ENCODE data around the gene R3HCC1L.

The R3HCC1L gene

DNA sequence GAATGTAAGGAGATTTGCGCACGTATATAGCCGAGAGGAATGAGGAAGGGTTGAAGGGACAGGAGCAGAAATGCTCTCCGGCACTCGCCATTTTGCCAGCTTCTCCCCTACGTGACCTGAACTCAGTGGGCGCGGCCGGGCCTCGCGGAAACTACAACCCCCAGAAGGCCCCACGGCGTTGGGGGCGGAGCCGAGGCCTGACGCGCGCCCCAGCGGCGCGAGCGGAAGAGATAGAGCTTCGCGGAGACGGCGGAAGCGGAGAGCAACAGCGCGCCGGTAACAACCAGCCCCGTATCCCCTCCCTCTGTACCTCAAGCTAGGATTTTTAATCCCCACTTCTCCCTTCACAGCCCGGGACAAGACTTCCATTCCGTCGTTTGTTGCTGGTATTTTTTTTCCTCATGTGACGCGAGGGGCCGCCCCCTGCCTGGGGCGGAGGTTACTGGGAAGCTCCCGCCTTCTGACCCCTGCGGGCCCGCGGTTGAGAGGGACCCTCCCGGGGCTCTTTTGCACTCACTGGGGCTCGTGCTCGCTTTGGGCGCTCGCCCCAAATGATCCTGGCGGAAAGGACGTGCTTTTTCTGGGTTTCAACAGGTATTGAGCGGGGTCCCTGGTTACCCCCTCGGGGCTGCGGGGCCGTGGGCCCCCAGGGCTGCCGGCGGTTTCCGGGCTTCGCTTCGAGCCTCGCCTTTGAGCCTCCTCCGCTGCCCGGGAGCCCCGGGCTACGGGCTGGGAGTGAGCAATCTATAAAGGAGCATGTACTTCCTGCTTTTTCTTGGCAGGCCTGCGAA lies at the start of gene R3HCC1L:
TSS of gene R3HCC1L (plus strand) at position 227 of the 791 bp plus-strand sequence. CDS start 73,458 bp downstream, outside the sequence.
- no peak for FAIRE-seq

DNA sequence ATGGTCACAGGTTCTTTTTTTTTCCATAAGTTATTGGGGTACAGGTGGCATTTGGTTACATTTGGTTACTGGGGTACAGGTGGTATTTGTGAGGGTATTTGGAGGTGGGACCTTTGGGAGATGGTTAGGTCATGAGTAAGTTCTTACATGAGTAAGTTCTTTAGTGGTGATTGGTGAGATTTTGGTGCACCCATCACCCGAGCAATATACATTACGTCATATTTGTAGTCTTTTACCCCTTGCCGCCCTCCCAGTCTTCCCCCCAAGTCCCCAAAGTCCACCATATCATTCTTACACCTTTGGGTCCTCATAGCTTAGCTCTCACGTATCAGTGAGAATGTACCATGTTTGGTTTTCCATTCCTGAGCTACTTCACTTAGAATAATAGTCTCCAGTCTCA lies 49.2 kb upstream of the R3HCC1L start:
- FAIRE-seq, result no peak

DNA sequence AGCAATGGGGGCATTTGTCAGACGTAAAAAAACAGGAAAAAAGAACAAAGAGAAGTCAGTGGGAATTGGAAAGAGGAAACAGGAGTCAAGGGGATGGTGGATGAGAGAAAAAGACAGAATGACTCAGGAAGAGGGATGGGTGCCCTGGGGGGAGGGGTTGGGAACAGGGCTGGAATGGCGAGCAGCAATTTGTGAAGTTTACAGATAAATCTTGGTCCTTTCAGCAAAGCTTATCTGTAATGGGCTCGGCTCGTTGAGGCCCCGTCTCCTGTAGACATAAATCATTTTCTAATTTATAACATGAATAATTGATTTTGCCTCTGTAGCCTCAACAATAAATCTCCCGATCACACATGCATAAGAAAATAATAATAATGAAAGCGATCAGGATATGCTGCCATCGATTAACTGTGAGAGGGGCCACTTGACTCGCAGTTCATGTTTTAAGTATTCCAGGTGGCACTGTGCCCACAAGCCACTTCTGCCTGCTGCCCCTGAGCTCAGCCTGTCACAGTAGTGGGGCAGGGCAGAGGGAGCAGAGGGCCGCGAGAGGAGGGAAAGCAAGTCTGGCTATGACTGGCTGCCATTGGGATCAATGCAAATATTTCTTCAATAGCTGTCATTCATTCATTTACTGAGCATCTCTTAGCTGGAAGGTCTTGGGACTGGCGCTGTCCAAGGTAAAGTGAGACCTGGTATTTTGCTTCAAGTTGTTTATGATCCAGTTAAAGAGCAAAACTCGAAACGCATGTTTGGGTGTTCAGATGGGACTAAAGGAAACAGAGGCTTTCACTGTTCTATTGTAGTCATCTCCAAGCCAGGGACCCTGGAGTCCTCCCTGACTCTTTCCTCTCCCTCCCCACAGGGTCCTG lies 47.4 kb upstream of the R3HCC1L start:
- no peak for FAIRE-seq

DNA sequence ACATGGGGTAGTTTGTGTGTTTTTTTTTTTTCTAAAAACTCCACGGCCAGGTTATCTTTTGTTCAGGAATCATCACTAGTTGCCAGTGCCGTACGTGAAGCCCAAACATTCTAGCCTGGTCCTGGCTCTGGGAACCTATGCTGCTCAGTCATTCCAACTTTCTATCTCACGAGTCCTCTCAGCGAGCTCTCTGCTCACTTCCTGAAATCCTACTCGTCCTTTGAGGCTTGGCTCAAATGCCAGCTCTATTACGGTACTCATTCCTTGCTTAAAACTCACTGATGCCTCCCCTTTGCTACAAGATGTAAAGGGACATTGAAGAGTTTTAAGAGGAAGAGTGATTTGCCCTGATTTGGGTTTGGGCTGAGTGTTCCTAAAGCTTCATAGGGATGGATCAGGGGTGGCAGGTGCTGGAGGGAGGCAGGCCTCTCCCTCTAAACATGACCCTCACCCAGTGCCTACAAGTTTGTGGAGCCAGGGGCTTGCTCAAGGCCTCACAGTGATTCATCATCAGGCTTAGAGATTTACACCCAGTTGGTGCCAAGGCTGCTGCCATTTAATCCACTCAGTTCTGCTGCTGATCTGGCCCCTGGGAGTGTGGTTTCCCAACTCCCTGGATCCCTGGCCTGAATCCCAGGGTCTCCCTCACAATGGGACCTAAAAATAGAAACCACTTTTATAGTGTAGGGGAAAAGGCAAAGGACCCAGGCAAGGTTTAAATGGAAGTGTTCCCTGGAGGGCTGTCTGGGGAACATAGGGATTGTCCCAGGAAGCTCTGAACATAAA lies 46.1 kb upstream of the R3HCC1L start:
- FAIRE-seq, result no peak

DNA sequence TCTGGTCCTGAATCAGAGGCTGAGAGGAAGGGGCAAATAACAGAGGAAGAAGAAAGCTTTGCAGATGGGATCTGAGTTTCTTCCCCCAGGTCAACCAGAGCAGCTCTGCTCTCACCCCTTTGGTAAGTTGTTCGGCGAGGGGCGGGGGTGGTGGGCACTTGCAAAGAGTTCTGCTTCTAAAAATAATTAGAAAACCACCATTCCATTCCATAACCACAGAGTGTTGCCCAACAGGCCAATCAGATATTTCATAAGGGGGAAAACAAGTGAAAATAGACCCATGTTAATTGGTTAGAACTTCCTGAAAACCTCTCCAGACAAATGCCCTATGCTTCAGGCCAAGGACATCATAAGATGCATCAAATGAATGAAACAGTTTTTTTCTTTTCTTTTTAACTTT lies 43.6 kb upstream of the R3HCC1L start:
- FAIRE-seq, result no peak

DNA sequence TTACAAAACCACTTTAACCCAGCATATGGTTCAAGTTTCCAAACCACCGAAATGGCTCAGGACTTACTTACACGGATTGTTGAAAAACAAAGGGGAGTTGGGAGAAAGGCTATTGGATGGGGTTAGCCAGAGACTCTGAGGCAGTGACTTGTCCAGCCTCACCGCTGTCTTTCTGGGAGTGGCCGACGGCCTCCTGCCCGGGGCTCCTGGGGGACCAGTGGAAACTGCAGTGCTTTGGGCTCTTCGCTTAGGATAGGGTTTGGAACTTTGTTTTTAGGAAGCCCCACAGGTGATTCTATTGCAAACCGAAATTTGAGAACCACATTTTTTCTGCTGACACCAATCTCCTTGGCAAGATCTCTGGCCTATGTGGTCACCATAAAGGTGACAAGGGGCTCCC lies 38.1 kb upstream of the R3HCC1L start:
- no peak for FAIRE-seq

DNA sequence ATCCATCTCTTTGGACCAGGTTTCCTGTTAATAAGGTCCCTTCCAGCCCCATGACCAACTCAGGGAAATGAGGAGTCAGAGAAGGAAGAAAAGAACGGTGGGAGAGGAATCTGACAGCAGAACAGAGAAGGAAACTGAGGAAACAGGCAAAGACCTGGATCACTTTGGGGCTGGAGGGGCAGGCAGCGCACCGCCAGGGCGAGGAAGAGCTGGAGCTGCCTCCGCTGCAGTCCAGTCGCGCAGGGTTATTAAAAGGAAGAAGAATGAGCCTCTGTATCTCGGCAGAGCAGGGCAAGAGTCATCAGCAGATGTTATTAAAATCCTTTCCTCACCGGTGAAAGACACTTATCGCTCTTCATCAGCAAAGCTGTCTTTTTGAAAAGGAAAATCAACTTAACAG lies 37.7 kb upstream of the R3HCC1L start:
- FAIRE-seq, result no peak

DNA sequence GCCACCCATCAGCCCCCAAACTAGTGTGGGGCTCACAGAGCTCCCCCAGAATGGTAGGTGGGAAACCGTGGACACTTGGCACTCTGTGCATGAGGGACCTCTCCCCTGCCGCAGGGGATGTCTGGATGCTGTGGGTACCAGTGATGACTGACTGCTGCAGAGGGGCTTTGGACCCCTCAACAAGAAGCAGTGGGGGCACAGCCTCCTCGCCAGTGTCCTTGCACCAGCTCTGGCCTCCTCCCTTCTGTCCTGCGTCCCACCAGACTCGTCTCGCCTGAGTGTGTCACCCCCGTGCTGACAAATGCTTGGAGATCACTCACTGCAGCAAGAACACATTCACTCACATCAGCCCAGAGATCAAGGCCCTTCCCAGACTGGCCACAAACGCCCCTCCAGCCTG lies 37.3 kb upstream of the R3HCC1L start:
- FAIRE-seq, result no peak

DNA sequence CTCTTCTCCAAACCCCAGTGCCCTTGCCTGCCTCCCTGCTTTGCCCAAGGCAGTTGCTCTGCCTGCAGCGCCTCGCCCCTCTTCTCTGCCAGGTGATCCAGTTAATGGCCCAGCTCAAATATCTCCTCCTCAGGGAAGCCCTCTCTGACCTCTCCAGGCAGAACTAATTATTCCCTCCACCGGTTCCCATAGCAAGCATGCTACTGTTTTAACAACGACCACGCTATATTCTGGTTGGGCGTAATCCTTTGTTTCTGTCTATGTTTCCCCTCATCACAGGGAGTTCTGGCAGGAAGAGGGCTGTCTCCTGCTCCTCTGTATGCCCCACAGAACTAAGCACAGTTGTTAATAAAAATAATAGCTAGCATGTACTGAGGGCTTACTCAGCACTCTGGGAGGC lies 36.8 kb upstream of the R3HCC1L start:
- FAIRE-seq, result no peak

DNA sequence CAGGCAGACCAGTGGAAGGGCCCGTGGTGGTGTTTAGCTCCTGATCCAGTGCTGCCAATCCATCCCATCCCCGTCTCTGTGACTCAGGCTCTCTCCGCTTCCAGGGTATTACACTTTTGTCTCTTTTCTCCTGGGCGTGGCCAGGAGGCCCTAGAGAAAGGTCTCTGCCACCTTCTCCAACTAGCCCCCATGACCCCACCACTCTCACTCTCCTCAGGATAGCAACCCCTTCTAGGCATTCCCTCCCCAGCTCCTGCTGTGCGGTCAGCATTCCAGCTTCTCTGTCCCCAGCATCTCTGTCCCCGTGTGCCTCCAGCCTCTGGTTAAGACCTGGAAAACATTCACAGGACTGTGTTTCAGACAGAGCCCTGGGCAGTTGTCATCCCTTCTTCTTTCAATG lies 36.2 kb upstream of the R3HCC1L start:
- no peak for FAIRE-seq

DNA sequence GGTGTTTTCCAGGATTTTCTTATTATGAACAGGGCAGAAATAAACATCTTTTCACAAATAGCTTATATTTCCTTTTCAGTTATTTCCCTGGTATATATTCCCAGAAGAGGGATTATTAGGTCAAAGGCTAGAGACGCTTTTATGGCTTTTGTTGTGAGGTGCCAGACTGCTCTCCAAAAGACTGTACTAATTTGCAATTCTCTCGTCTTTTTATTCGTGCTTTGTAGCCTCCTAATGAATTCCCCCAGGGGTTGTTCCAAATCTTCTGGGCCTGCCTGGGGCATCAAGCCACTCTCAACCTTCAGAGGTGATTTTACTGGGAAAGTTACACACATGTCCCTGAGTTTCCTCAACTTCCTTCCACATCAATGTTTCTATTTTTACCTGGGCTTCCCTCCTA lies 34.0 kb upstream of the R3HCC1L start:
- FAIRE-seq, result no peak

DNA sequence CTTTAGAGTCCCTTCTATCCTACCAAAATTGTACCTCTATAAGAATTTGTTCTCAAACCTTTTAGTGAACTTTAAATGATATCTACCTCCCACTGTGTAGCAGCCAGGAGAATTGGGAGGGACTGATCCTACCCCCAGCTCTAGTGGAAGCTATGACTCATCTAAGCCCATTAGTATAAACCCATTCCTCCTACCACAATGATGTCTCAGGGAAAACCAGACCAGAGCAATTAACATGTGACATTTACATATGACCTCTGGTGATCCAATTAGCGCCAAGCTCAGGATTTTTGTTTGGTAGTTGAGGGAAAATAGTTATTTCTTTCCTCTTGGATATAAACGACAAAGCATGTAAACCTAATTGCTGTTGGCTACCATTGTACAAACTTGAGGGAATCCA lies 33.1 kb upstream of the R3HCC1L start:
- no peak for FAIRE-seq

DNA sequence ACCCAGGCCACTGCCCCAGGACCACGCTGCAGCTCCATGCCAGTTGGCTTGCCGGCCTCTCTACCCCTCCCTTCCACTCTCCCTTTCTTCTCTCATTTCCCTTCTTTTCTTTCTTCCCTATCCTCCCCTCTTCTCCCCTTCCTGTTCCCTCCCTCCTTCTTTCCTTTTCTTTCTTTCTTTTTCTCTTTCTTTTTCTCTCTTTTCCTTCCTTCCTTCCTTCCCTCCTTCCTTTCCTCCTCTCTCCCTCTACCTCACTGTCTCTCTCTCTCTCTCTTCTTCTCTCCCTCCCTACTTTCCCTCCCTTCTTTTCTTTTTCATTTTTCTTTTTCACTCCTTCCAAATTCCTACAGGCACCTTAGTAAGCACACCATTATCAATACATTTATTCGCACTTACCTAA lies 30.3 kb upstream of the R3HCC1L start:
- no peak for FAIRE-seq

DNA sequence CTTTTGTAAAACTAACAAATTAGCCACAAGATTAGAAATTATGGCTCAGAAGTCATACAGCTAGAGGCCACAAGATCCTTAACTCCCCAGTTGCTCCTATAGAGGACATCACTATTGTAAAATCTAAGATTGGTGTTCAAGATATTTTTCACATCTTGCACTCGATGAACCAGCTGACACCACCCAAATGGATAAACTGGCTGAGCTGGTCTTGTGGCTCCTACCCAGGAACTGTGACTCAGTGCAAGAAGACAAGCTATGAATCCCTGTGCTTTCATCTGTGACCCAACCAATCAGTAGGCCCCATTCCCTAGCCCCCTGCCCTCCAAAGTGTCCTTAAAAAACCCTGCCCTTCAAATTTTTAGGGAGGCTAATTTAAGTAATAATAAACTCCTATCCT lies 27.9 kb upstream of the R3HCC1L start:
- no peak for FAIRE-seq

DNA sequence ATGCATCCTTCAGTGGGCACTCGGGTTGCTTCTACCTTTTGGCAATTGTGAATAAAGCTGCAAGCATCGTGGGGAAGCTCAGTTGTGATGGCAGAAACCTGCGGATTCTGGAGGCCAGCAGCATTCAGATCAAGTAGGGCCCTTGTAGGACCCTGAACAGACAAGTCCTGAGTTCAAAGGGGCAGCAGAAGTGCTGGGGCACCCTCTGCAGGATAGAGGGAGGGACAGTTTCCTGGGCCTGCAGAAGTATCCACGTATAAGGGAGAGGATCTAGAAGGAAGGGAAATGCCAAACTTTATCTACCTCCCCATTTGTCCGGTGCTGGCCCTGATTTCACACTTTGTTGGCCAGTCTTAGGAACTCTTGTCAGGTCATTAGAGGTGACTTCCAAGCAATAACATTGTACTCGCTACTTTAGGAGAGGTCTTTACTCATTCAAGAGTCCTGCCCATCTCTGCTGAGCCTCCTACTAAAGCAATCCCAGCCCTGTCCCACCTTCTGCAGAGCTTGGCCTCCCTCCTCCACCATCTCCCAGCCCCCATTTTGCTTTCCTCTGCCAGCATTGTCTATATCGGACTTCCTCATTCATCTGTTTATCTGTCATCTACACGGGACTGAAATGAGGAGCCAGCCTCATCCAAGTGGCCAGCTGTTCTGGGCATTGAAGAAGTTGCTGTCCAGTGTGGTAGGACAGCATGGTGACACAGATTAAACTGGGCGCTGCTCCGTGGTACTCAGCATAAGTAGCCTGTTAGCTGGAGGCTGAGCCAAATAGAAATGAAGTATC lies 26.6 kb upstream of the R3HCC1L start:
- FAIRE-seq, result no peak

DNA sequence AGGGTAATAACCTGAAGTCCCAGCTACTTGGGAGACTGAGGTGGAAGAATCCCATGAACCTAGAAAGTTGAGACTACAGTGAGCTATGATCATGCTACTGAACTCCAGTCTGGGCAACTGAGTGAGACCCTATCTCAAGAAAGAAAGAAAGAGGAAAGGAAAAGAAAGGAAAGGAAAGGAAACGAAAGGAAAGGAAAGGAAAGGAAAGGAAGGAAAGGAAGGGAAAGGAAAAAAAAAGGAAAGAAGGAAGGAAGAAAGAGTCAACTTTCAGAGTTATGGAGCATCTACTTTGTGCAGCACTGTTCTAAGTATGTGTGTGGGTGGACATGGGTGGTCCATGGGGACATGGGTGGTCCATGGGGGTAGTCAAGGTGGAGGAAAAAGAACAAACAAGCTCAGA lies 24.1 kb upstream of the R3HCC1L start:
- FAIRE-seq, result no peak

DNA sequence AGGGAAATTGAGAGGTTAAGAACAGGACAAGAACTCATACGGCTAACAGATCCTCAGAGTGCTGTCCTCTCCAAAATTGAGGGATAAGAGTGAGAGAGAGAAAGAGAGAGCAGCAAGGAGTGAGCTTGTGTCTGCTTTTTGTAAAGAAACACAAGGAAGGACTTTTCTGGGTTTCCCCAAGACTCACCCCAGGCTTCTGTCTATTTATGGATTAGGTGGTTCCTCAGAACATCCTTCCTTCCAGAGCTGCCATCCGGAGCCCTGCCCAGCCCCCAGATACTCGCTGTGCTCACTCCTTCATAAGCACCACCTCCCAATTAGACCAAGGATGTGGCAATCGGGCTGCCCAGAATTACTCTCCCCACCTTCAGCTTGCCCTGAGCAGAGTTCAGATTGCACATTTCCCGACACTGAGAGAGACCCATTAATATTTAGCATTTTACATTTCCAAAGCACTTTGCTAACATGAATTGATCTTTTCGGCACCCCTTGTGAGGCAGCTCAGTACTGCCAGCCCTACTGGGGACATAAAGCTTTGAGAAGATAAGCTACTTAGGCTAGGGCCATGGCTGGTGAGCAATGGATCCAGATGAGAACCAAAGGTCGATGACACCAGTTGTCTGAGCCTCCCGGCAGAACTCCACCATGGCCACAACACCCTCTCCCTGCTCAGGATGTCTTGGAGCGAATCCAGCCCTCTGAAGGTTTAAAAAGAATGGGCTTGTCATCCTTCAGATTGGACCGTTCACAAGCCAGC lies 19.2 kb upstream of the R3HCC1L start:
- no peak for FAIRE-seq

DNA sequence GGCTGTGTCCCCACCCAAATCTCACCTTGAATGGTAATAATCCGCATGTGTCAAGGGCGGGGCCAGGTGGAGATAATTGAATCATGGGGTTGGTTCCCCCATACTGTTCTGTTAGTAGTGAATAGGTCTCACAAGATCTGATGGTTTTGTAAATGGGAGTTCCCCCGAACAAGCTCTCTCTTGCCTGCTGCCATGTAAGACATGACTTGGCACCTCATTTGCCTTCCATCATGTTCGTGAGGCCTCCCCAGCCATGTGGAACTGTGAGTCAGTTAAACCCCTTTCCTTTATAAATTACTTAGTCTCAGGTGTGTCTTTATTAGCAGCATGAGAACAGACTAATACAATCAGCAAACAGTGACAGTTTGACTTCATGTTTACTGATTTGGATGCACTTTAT lies 14.6 kb upstream of the R3HCC1L start:
- no peak for FAIRE-seq

DNA sequence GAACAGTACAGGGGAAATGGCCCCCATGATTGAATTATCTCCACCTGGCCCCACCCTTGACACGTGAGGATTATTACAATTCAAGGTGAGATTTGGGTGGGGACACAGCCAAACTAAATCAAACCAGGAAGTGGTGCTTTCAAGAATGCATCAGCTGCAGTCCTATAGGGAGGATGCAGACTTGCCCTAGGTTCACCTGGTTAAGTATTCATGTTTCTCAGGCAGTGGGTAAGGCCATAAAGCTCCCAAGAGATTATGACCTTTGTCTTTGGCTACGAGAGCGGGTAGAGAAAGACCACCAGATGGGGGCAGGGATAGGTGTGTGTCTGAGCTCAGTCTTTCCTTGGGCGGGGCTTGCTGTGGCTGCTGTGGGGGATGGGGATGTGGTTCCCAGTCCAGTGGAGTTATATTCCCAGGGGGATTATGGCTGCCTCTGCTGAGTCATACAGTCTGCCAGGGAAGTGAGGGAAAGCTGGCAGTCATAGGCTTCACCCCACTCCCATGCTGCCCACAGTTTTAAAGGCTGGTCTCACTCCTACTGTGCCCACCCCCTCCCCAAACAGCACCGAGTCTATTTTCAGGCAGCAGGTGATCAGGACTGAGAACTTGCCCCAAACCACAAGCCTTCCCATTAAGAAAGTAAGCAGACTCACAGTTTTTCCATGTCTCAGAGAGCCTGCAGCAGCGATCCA lies 8.4 kb upstream of the R3HCC1L start:
- no peak for FAIRE-seq

DNA sequence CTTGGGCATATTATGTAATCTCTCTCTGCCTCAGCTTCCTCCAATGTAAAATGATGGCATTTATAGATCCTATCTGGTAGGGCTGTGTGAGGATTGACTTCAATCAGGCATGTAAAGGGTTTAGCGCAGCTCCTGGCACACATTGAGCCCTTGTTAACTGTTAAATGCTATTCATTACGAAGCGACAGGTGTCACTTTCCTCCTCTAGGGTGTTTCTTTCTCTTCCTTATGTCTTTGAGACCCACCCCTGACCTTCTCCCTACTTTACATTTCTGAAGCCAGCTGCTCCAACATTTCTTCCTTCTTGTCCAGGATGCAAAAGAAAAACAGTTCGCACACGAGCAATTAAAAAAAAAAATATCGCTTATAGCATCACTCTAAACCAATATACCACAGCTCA lies 5.7 kb upstream of the R3HCC1L start:
- no peak for FAIRE-seq

DNA sequence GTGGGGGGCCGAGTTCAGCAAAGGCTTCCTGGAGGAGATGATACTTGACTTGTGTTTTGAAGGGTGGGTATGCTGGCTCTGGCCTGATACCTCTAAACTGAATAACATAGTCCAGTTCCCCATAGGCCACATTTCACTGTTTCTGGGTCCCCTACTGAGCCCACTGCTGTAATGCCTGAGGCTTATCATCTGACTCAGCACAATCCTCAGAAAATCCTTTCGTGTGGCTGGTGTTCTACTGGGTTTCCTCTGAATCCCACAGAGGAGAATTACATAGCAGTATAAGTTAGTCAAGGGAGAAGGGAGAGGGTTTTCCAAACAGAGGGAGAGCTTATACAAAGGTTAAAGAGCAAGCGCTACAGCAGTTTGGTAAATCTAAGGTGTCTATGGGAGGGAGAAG lies 2.8 kb upstream of the R3HCC1L start:
- no peak for FAIRE-seq

Data from A204.1 (cell line).